ENCODE results near the gene CREB3L2. TPM values are rescaled to one million over a fixed set of nuclear protein-coding genes. Genes with fewer than 3 reads are reported as not detected.

The CREB3L2 gene
- total RNA-seq, 4 donors from 2014 or later: 43.5 to 73.0 (median 51.2) TPM

DNA sequence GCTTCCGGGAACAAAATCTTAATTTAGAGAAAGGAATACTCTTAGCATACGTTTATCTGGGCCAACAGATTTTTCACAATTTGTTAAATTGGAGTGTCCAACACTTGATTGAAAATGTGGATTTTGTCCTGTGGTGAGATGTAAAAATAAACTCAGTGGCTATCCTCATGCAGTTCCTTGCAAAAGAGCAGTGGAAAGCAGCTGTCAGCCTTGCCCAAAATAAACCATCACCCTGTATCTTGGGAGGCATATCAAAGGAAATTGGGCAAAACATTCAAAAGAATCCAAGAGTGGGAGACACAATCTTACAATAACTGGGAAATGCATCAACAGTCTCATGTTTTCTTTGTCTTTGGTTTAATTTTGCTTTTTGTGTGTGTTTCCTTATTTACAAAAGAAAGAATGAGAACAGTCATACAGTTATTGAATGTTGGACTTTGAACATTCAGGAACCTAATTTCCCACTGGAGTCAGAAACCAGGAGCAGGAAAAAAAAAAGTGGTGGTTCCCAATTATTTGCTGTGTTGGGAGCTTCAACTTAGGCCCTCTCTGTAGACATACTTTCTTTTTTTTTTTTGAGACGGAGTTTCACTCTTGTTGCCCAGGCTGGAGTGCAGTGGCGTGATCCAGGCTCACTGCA, 110.8 kb downstream of the CREB3L2 start:
- no peak for TF ChIP-seq CTCF (IDR thresholded peaks at IDR 0.05)
- no peak for TF ChIP-seq POLR2A (IDR thresholded peaks at IDR 0.05)
- no peak for TF ChIP-seq EP300 (IDR thresholded peaks at IDR 0.05)
- DNase-seq (ENCODE audit: low spot score in 2 of 2): no peak
- no peaks in the 10 kb centered on the region for H3K27me3 ChIP-seq
- H3K4me3 ChIP-seq: no peak overlapping the region
- H3K36me3 ChIP-seq: peaks cover 0 to 67% (median 0%) of the 10 kb centered on the region in 3 donors
- H3K4me1 ChIP-seq: peaks cover 0 to 22% (median 4%) of the 10 kb centered on the region in 4 donors
- no peak overlapping the region for H3K27ac ChIP-seq
- H3K9me3 ChIP-seq: no peaks in the 10 kb centered on the region
- 71 to 72% methylated on average over 4 of the region's 4 CpGs for WGBS, 2 donors

GRCh38 chr7:137890449-137890921, 111.4 kb downstream of the CREB3L2 start:
- H3K9me3 ChIP-seq: no peaks in the 10 kb centered on the region
- WGBS, 2 donors: 54 to 68% methylated on average over 3 of the region's 3 CpGs
- TF ChIP-seq POLR2A (IDR thresholded peaks at IDR 0.05) (no peak), EP300 (IDR thresholded peaks at IDR 0.05) (no peak), CTCF (IDR thresholded peaks at IDR 0.05) (no peak)
- no peak overlapping the region for H3K27ac ChIP-seq
- peaks cover 0 to 23% (median 4%) of the 10 kb centered on the region in 4 donors for H3K4me1 ChIP-seq
- no peaks in the 10 kb centered on the region for H3K27me3 ChIP-seq
- no peak overlapping the region for H3K4me3 ChIP-seq
- H3K36me3 ChIP-seq: peaks cover 0 to 65% (median 0%) of the 10 kb centered on the region in 3 donors
- no peak for DNase-seq (ENCODE audit: low spot score in 2 of 2)

- H3K27me3 ChIP-seq: no peaks in the 10 kb centered on the region
- DNase-seq (ENCODE audit: low spot score in 2 of 2): no peak
- peaks cover 0 to 19% (median 2%) of the 10 kb centered on the region in 4 donors for H3K4me1 ChIP-seq
- peaks cover 0 to 65% (median 16%) of the 10 kb centered on the region in 3 donors for H3K36me3 ChIP-seq
- no peak for TF ChIP-seq EP300 (IDR thresholded peaks at IDR 0.05)
- TF ChIP-seq CTCF (IDR thresholded peaks at IDR 0.05): no peak
- TF ChIP-seq POLR2A (IDR thresholded peaks at IDR 0.05): no peak
- no peak overlapping the region for H3K27ac ChIP-seq
- WGBS, 2 donors: 83 to 92% methylated on average over 2 of the region's 2 CpGs
- no peaks in the 10 kb centered on the region for H3K9me3 ChIP-seq
- no peak overlapping the region for H3K4me3 ChIP-seq
Observed at GRCh38 chr7:137888241-137888640, 113.6 kb downstream of the CREB3L2 start.

GRCh38 chr7:137886746-137887145, 115.1 kb downstream of the CREB3L2 start:
- no peak for TF ChIP-seq CTCF (IDR thresholded peaks at IDR 0.05)
- TF ChIP-seq POLR2A (IDR thresholded peaks at IDR 0.05): no peak
- TF ChIP-seq EP300 (IDR thresholded peaks at IDR 0.05): no peak
- no peak for DNase-seq (ENCODE audit: low spot score in 2 of 2)
- Histone ChIP-seq H3K9me3 (peaks cover 0 to 6% (median 0%) of the 10 kb centered on the region in 4 donors), H3K4me1 (peaks cover 0 to 19% (median 0%) of the 10 kb centered on the region in 4 donors), H3K36me3 (peaks cover 0 to 71% (median 23%) of the 10 kb centered on the region in 3 donors), H3K27ac (no peak overlapping the region), H3K4me3 (no peak overlapping the region), H3K27me3 (no peaks in the 10 kb centered on the region)
- 40 to 65% methylated on average over 2 of the region's 2 CpGs for WGBS, 2 donors

DNA sequence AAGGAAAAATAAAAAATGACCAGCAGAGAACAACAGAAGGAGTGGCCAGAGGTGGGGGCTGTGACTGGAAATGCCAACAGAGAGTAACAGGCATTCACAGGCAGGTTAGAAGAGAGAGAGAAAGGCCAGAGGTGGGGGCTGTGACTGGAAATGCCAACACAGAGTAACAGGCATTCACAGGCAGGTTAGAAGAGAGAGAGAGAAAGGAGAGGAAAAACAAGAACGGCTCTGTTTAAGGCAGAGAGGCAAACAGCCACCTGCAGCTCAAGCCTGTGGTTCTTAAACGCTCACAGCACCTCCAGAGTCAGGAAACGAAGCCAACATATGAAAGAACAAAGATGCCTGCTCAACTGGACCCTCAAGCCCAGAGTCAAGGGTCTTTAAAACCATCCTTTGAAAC, 115.6 kb downstream of the CREB3L2 start:
- Histone ChIP-seq H3K4me1 (peaks cover 0 to 19% (median 0%) of the 10 kb centered on the region in 4 donors), H3K36me3 (peaks cover 0 to 71% (median 23%) of the 10 kb centered on the region in 3 donors), H3K27ac (no peak overlapping the region), H3K27me3 (no peaks in the 10 kb centered on the region), H3K9me3 (peaks cover 0 to 10% (median 0%) of the 10 kb centered on the region in 4 donors), H3K4me3 (no peak overlapping the region)
- 61 to 68% methylated on average over 3 of the region's 3 CpGs for WGBS, 2 donors
- no peak for DNase-seq (ENCODE audit: low spot score in 2 of 2)
- TF ChIP-seq POLR2A (IDR thresholded peaks at IDR 0.05) (no peak), CTCF (IDR thresholded peaks at IDR 0.05) (no peak), EP300 (IDR thresholded peaks at IDR 0.05) (no peak)
